K562 (cell line): ENCODE results near the gene GATAD2B. TPM values are rescaled to one million over a fixed set of nuclear protein-coding genes. Genes with fewer than 3 reads are reported as not detected.

Experiments
- CBX3 ChIP-seq, 2 experiments: IDR thresholded peaks; 1 replicate in 1 of 2; 2 replicates in 1 of 2; pipeline ENCODE4 v1.6.1; 2012; ENCODE audit warnings: inconsistent platforms in 2 of 2, low read length in 2 of 2, borderline replicate concordance in 1 of 2, control low read depth in 1 of 2
- ESRRA ChIP-seq: fragments of 450-650 bp; IDR thresholded peaks from 2 replicates; pipeline ENCODE4 v1.6.1; 2014; ENCODE audit warnings: low read depth, mild to moderate bottlenecking, moderate library complexity, borderline replicate concordance
- ETS2 ChIP-seq: IDR thresholded peaks from 2 replicates; pipeline ENCODE4 v1.6.1; 2016; ENCODE audit warnings: borderline replicate concordance, missing genetic modification characterization, mild to moderate bottlenecking, moderate library complexity, missing compliant biosample characterization; ENCODE audit not compliant: poor library complexity, severe bottlenecking
- HOXB6 ChIP-seq: fragments of 250-450 bp; sonication (Bioruptor Pico); IDR thresholded peaks from 2 replicates; pipeline ENCODE4 v1.5.1; 2022; ENCODE audit warnings: mild to moderate bottlenecking, borderline replicate concordance
- ZNF354B ChIP-seq: fragments of 250-450 bp; sonication (Bioruptor Pico); IDR thresholded peaks from 2 replicates; pipeline ENCODE4 v1.4.0; 2020
- polyA plus RNA-seq, 8 experiments: library from polyadenylated mRNA; depleted of rRNA in 4 of 8; stranded (reverse) in 5 of 8; unstranded in 3 of 8; fragments of >200 nt; fragmentation: Nextera tagmentation in 2 of 8; fragmentation: Illumina TruSeq in 1 of 8; extraction: Ambion mirVana in 2 of 8; extraction: Trizol in 1 of 8; gene quantifications; 2 replicates each; pipeline versions ENCODE4 v1.2.1 to v1.2.3, GENCODE V29; 2011 to 2014; ENCODE audit warnings: inconsistent platforms in 1 of 8, missing spikeins in 1 of 8
- total RNA-seq, 7 experiments: library from RNA; depleted of rRNA in 6 of 7; stranded (reverse); fragments of >200 nt in 6 of 7; fragmentation: Illumina TruSeq in 2 of 7; extraction: Trizol in 2 of 7; gene quantifications; 2 replicates each; pipeline versions ENCODE4 v1.2.1 to v1.2.3, GENCODE V29; 2011 to 2021; ENCODE audit warnings: low replicate concordance in 1 of 7
- TF ChIP-seq, protein P1 (sequence below): sonication (generic); IDR thresholded peaks from 2 replicates; pipeline ENCODE4 v1.6.1; 2016
- TF ChIP-seq, protein P2 (sequence below): fragments of 250-450 bp; sonication (Bioruptor Pico); IDR thresholded peaks from 2 replicates; pipeline ENCODE4 v1.4.0; 2020
- TF ChIP-seq, protein P3 (sequence below), 2 experiments: fragments of 450-650 bp; conservative IDR thresholded peaks; 2 replicates each; pipeline ENCODE4 v1.6.1; 2017; ENCODE audit warnings: mild to moderate bottlenecking in 2 of 2, moderate library complexity in 2 of 2
- TF ChIP-seq, protein P4 (sequence below): sonication (generic); formaldehyde crosslinking; IDR thresholded peaks from 2 replicates; pipeline ENCODE4 v1.4.0; 2020; ENCODE audit warnings: mild to moderate bottlenecking, missing genetic modification reagents
- TF ChIP-seq, protein P5 (sequence below): sonication (generic); formaldehyde crosslinking; IDR thresholded peaks from 2 replicates; pipeline ENCODE4 v1.9.0; 2022; ENCODE audit warnings: mild to moderate bottlenecking, missing genetic modification reagents

GATAD2B gene
- total and polyA plus RNA-seq, 9 of the 15 experiments (the other 6 are each of a cell fraction or from before 2014, with no cell fraction given) = 1.5 to 40.2 (median 4.9) TPM

DNA sequence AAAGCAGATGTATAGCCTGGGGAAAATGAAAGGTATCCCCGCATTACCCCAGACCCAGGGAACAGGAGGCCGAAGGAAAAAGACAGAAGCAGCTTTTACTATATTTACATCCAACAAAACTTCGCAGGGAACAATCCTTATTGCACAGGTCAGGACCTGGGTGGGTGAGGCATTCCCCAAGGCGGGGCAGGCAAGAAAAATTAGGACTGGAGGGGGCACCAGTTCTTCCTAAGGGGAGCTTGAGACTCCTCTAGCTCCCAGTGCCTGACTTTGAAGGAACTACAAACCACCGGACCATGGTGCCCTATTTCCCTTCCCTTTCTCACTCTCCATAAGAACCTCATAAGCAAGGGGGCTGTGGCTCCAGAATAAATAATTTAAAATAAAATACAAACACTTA is 6.7 kb upstream of the GATAD2B start (continued):
- TF ChIP-seq ESRRA (no peak), CBX3 (IDR thresholded peaks at IDR 0.05; ENCODE audit: borderline replicate concordance in 1 of 2, low read length in 2 of 2) (no peak), HOXB6 (no peak), ZNF354B (CRISPR knock-in tag) (no peak), ETS2 (tag) (no peak)
- TF ChIP-seq, protein P1, sequence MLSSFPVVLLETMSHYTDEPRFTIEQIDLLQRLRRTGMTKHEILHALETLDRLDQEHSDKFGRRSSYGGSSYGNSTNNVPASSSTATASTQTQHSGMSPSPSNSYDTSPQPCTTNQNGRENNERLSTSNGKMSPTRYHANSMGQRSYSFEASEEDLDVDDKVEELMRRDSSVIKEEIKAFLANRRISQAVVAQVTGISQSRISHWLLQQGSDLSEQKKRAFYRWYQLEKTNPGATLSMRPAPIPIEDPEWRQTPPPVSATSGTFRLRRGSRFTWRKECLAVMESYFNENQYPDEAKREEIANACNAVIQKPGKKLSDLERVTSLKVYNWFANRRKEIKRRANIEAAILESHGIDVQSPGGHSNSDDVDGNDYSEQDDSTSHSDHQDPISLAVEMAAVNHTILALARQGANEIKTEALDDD = no peak
- TF ChIP-seq, protein P2, sequence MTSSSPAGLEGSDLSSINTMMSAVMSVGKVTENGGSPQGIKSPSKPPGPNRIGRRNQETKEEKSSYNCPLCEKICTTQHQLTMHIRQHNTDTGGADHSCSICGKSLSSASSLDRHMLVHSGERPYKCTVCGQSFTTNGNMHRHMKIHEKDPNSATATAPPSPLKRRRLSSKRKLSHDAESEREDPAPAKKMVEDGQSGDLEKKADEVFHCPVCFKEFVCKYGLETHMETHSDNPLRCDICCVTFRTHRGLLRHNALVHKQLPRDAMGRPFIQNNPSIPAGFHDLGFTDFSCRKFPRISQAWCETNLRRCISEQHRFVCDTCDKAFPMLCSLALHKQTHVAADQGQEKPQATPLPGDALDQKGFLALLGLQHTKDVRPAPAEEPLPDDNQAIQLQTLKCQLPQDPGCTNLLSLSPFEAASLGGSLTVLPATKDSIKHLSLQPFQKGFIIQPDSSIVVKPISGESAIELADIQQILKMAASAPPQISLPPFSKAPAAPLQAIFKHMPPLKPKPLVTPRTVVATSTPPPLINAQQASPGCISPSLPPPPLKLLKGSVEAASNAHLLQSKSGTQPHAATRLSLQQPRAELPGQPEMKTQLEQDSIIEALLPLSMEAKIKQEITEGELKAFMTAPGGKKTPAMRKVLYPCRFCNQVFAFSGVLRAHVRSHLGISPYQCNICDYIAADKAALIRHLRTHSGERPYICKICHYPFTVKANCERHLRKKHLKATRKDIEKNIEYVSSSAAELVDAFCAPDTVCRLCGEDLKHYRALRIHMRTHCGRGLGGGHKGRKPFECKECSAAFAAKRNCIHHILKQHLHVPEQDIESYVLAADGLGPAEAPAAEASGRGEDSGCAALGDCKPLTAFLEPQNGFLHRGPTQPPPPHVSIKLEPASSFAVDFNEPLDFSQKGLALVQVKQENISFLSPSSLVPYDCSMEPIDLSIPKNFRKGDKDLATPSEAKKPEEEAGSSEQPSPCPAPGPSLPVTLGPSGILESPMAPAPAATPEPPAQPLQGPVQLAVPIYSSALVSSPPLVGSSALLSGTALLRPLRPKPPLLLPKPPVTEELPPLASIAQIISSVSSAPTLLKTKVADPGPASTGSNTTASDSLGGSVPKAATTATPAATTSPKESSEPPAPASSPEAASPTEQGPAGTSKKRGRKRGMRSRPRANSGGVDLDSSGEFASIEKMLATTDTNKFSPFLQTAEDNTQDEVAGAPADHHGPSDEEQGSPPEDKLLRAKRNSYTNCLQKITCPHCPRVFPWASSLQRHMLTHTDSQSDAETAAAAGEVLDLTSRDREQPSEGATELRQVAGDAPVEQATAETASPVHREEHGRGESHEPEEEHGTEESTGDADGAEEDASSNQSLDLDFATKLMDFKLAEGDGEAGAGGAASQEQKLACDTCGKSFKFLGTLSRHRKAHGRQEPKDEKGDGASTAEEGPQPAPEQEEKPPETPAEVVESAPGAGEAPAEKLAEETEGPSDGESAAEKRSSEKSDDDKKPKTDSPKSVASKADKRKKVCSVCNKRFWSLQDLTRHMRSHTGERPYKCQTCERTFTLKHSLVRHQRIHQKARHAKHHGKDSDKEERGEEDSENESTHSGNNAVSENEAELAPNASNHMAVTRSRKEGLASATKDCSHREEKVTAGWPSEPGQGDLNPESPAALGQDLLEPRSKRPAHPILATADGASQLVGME (CRISPR knock-in tag) = no peak
- TF ChIP-seq, protein P3, sequence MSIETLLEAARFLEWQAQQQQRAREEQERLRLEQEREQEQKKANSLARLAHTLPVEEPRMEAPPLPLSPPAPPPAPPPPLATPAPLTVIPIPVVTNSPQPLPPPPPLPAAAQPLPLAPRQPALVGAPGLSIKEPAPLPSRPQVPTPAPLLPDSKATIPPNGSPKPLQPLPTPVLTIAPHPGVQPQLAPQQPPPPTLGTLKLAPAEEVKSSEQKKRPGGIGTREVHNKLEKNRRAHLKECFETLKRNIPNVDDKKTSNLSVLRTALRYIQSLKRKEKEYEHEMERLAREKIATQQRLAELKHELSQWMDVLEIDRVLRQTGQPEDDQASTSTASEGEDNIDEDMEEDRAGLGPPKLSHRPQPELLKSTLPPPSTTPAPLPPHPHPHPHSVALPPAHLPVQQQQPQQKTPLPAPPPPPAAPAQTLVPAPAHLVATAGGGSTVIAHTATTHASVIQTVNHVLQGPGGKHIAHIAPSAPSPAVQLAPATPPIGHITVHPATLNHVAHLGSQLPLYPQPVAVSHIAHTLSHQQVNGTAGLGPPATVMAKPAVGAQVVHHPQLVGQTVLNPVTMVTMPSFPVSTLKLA (conservative IDR thresholded peaks at IDR 0.05) = no peak
- TF ChIP-seq, protein P4, sequence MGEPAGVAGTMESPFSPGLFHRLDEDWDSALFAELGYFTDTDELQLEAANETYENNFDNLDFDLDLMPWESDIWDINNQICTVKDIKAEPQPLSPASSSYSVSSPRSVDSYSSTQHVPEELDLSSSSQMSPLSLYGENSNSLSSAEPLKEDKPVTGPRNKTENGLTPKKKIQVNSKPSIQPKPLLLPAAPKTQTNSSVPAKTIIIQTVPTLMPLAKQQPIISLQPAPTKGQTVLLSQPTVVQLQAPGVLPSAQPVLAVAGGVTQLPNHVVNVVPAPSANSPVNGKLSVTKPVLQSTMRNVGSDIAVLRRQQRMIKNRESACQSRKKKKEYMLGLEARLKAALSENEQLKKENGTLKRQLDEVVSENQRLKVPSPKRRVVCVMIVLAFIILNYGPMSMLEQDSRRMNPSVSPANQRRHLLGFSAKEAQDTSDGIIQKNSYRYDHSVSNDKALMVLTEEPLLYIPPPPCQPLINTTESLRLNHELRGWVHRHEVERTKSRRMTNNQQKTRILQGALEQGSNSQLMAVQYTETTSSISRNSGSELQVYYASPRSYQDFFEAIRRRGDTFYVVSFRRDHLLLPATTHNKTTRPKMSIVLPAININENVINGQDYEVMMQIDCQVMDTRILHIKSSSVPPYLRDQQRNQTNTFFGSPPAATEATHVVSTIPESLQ (CRISPR knock-in tag) = no peak
- TF ChIP-seq, protein P5, sequence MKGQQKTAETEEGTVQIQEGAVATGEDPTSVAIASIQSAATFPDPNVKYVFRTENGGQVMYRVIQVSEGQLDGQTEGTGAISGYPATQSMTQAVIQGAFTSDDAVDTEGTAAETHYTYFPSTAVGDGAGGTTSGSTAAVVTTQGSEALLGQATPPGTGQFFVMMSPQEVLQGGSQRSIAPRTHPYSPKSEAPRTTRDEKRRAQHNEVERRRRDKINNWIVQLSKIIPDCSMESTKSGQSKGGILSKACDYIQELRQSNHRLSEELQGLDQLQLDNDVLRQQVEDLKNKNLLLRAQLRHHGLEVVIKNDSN = no peak
